ENCODE data around the gene RTN1.

GRCh38 chr14:59870277-59871165, at the start of gene RTN1:
- TF ChIP-seq CTCF (conservative IDR thresholded peaks at IDR 0.05; ENCODE audit: low read length) (no peak), EZH2phosphoT487 (IDR thresholded peaks at IDR 0.05; ENCODE audit: borderline replicate concordance) (no peak)

Measured in Loucy (cell line).